Measurements from ENCODE around the gene PSMB4.

GRCh38 chr1:151371370-151372057, 27.9 kb upstream of the PSMB4 start:
- TF ChIP-seq EZH2 (IDR thresholded peaks at IDR 0.05; ENCODE audit: low read depth) (no peak), CTCF (conservative IDR thresholded peaks at IDR 0.05) (no peak)
